Vagina (tissue), 2 donors: Measurements from ENCODE around the gene RGL3.

Source experiments
- CTCF ChIP-seq, 3 experiments: fragments of 450-650 bp in 2 of 3; fragments of 200-600 bp in 1 of 3; sonication (generic) in 1 of 3; IDR thresholded peaks; one replicate each; pipeline ENCODE4 v1.5.1; 2017 to 2019; ENCODE audit warnings: antibody characterized with exemption in 3 of 3, mild to moderate bottlenecking in 2 of 3, moderate library complexity in 2 of 3
- POLR2A ChIP-seq, 2 donors: fragments of 450-650 bp; IDR thresholded peaks; one replicate each; pipeline ENCODE4 v1.6.1; 2017; ENCODE audit warnings: antibody characterized with exemption in 2 of 2, mild to moderate bottlenecking in 2 of 2, moderate library complexity in 2 of 2
- POLR2AphosphoS5 ChIP-seq, 2 donors: sonication (generic); formaldehyde crosslinking; IDR thresholded peaks; one replicate each; pipeline ENCODE4 v1.9.0; 2017; ENCODE audit warnings: antibody characterized with exemption in 2 of 2, mild to moderate bottlenecking in 2 of 2, low read depth in 1 of 2; ENCODE audit not compliant: insufficient read depth in 1 of 2

GRCh38 chr19:11457115-11457514, 38.0 kb upstream of the RGL3 start:
- TF ChIP-seq CTCF (IDR thresholded peaks at IDR 0.05), result no peak
- no peak for TF ChIP-seq POLR2A (IDR thresholded peaks at IDR 0.05)
- no peak for TF ChIP-seq POLR2AphosphoS5 (IDR thresholded peaks at IDR 0.05; ENCODE audit: insufficient read depth in 1 of 2, low read depth in 1 of 2)
